GM15510 (cell line): ENCODE measurements around the gene SAMM50.

Source experiments
- POLR2A ChIP-seq: IDR thresholded peaks from 3 replicates; pipeline ENCODE4 v1.6.1; 2011; ENCODE audit warnings: borderline replicate concordance; ENCODE audit not compliant: insufficient read length; ENCODE audit errors: extremely low read depth

The SAMM50 gene

DNA sequence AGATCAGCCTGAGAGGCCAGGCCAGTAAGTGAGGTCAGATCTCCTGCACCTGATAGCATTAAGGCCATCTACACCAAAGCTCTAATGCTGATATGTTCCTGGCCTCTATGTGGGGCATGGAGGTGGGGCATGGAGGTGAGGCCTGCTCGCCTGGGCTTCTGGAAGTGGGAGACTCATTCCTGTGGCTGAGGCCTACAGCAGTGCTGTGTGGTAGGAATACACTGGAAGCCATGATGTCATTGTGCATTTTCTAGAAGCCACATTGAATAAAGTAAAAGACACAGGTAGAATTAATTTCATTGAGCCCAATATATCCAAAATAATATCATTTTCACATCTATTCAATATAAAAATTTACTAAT, 28.9 kb upstream of the SAMM50 start:
- no peak for TF ChIP-seq POLR2A

DNA sequence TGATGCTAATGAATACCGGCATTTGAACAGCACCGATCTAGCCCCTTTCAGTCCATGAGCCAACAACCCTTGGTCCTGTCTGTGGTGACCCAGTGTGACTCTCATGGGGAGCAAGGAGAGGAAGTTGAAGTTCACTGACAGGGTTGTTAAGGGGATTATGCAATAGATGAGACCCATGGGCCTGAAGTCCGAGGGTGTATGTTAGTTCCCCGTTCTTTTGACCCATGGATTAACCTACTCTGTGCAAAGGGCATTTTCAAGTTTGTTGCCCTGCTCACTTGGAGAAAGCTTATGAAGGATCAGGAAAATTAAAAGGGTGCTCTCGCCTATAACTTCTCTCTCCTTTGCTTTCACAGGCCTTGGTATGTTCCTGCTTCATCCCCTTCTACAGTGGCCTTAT, 26.8 kb upstream of the SAMM50 start:
- TF ChIP-seq POLR2A = no peak

DNA sequence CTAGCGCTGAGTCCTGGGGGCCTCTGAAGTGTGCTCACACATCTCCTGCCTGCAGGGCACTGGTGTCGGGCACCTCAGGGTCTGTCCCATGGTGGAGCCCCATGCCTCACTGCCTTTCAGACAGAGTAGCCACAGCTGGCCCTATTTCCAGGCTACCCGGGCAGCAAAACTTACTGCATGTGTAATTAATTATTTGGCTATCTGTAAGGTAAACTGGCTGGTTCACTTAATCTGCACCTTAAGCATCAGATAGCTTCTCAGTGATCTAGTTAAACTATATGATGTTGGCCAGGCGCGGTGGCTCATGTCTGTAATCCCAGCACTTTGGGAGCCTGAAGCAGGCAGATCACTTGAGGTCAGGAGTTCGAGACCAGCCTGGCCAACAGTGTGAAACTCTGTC, 26.3 kb upstream of the SAMM50 start:
- TF ChIP-seq POLR2A = no peak

DNA sequence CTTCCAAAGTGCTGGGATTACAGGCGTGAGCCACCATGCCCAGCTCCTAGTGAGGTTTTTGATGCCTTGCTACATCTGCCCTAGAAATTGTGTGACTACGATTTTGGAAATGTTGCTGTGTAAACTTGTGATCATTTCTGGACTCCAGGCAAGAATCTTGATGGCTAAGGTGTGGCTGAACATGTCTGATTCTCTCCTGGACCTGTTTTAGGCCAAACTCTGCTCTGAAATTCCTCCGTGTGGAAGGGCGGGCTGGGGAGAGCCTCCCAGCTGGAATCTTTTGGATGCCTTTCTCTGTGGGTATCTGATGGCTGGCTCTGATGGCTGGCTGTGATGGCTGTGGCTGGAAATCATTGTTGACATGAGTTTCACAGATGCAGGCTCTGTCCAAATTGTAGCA, 23.5 kb upstream of the SAMM50 start:
- TF ChIP-seq POLR2A = no peak

DNA sequence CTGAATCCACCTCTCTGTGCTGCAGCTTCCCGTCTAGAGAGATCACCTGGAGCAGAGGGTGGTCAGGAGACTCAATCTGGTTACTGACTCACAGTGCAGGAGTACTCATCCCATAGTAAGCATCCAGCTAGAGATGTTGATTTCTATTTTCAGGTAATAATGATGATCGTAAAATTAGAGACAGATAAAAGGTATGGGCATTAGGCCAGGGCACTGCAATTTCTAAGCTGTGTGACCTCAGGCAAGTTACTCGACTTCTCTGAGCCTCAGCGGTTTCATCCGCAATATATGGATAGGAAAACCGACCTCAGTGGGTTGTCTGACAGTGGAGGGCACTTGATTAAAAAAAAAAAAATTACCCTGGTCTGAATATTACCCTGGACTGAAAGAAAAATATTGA, 13.8 kb upstream of the SAMM50 start:
- TF ChIP-seq POLR2A = no peak

DNA sequence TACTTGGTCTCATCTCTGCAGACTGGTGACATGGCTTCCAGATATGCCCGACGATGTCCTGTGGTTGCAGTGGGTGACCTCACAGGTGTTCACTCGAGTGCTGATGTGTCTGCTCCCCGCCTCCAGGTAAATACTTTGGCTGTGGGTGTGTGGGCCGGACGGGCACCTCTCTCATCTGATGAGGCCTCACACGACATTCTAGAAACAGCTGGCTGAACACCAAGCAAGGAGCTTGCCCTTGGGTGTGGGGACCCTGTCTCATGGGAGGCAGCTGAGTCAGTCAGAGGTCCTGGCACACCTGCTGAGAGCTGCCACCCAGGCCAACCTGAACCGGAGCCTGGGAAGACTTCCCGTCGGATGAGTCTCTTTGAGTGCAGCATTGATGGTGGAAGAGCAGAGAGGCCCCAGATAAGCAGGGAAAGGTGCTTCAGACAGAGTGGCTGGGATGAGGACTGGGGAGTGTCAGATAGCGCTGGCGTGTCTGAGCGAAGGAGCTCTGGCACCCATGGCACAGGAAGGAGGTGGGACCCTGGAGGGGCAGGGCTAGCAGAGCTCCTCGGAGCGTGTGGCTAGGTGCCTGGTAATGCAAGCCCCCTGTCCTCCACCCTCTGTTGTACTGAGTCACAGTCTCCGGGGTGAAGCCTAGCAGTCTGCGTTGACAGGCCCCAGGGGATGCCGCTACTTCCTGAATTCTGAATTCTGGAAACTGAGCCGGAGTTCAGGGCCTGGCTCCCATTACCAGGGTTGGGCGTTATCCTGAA, 10.4 kb upstream of the SAMM50 start:
- no peak for TF ChIP-seq POLR2A

DNA sequence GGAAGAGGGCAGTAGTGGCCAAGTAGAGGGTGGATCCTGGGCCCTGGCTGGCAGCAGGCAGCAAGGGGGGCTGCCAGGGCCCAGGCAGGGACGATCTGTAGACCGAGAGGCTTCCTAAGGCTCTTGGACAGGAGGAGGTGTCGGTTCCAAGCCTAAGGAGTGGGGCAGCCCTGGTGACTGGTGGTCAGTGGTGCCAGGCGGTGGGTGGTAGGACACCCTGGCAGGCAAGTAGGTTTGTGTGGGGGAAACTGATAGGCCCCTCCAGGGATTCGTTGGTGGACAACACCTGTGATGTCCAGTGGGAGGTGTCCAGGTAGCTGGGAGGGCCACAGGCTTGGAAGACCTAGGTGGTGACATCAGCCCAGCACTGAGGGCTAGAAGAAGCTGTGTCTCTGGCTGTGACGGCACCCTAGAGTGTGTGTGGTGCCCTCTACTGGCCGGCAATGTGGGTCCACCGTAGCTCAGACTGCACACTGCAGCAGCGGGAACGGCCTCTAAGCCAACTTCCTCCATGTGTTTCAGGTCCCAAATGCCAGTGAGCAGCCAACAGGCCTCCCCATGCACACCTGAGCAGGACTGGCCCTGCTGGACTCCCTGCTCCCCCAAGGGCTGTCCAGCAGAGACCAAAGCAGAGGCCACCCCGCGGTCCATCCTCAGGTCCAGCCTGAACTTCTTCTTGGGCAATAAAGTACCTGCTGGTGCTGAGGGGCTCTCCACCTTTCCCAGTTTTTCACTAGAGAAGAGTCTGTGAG, 9.4 kb upstream of the SAMM50 start:
- no peak for TF ChIP-seq POLR2A

DNA sequence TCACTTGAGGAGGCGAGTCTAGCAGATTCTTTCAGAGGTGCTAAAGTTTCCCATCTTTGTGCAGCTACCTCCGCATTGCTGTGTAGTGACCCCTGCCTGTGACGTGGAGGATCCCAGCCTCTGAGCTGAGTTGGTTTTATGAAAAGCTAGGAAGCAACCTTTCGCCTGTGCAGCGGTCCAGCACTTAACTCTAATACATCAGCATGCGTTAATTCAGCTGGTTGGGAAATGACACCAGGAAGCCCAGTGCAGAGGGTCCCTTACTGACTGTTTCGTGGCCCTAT, 8.9 kb upstream of the SAMM50 start:
- no peak for TF ChIP-seq POLR2A

DNA sequence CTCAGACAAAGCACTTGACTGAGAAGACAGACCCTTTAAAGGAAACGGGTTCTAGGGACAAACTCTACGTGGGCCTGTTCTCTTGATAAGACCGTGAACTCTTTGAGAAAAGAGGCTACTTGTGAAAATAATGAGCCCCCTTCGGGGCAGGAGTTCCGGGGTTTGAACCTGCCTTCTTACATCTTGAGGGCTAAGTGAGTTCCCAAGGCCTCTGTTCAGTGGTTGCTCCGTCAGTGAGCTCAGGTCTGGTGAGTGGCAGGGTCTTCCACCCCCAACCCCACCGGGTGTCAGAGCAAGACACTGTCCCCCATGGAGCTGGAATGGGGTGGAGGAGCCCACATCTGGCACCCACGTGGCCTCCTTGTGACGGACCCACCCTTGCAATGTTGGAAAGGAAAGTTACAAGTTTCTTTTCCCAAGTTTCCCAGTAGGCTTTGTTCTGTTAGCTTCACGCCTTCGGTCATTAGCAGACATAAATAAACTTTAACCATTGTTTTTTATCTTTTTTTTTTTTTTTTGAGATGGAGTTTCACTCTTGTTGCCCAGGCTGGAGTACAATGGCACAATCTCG, 6.3 kb upstream of the SAMM50 start:
- TF ChIP-seq POLR2A = no peak

- TF ChIP-seq POLR2A = no peak
These were observed 3.9 kb upstream of the SAMM50 start for GRCh38 chr22:43951391-43951790.

DNA sequence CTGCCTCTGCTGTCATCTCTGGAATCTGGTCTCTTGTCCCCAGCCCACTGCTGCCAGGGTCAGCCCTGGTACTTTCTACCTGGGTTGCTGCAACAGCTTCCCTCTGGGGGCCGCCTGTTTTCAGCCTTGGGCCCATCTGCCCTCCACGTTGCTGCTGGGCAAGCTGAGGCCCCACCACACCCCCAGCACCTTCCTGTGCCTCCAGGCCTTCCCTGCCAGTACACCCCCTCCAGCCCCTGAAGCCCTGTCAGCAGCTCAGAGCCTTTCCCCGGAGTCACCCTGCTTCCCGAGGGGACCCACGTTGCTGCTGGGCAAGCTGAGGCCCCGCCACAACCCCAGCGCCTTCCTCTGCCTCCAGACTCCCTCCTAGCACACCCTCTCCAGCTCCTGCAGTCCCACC, 3.3 kb upstream of the SAMM50 start:
- no peak for TF ChIP-seq POLR2A

DNA sequence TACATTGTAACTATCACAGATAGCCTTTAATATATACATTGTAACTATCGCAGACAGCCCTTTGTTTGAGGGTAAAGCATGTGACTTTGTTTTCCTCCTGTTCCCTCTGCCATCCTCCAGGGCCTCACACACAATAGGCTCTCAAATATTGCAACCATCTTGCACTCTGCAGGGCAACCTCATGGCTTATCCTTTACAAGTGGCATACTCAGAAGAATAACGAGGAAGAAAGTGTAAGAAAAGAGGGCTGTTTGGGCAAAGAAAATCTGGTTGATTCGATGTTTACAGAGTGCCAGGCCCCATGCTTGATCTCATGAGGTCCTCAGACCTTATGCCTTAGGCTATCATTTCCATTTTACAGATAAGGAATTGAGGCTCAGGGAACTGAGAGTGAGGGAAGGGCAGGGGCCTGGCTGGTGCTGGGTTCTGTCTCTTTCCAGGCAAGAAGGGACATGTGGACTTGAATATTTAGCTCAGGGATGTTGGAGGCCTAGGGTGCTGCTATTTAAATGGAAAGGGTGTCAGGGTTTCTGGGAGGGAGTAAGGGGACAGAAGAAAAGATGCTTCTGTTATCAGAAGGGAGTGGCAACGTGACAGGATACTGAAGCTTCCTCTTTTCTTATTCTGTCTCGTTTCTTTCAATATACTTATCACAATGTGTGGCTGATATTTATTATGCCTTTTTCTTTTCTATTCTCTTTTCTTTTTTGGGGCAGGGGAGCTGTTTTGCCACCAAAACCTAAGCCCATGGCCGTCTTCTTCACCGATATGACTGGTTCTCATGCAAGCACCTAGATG, 1.1 kb upstream of the SAMM50 start:
- no peak for TF ChIP-seq POLR2A

DNA sequence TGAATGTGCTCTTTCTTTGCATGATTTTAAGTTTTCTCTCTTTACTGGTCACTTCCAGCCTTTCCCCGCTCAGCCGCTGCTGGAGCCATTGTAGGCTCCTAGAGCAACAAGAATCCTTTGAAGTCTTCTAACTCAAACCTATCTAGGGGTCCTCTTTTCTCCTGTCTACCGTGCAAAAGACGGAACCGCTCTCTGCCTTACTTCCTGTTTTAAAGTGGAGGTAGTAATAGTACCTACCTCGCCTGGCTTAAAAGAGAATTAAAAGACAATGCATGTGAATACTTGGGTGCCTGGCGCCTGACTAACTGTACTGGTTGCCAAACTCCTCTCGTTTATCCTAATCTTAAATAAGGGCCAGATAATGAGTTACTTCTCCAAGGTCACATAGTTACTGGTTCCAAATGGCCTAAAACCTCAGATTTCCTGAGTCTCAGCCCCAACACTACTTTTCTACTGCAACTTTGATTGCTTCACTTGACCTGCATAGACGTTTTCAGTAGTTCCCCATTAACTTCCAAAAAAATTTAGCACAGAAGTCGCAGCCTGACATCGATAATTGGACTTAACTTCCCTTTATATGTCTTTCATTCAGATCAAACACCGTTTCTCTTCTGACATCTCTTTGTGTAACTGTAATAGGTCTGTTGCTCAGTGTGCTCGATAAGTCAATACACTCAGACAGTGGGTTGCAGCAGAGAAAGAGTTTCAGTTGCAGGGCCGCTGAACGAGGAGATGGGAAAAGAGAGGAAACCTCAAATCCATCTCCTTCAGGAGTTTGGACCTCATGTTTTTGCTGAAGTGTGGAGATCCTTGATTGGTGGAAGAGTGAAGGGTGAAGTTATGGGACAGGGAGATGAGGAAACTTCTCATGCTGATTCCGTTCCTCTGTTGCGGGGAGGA, 891 bp downstream of the SAMM50 start:
- TF ChIP-seq POLR2A = no peak

- no peak for TF ChIP-seq POLR2A
These were observed 1.7 kb downstream of the SAMM50 start for GRCh38 chr22:43956805-43957463.
